ENCODE results near the gene GSTO2. TPM values are rescaled to one million over a fixed set of nuclear protein-coding genes. Genes with fewer than 3 reads are reported as not detected.

GSTO2 gene
- total RNA-seq, 2 donors from 2014 or later = 18.1 to 37.3 TPM

- TF ChIP-seq CTCF (IDR thresholded peaks at IDR 0.05) = no peak
- peak; percentile 25 for TF ChIP-seq POLR2A (IDR thresholded peaks at IDR 0.05)
- TF ChIP-seq POLR2AphosphoS5 (IDR thresholded peaks at IDR 0.05) = peak; percentile 63
- intact Hi-C loops (cut with DNase I) = no loop called here
- H3K36me3 ChIP-seq = no peaks in the 10 kb centered on the region
- peaks cover 48% of the 10 kb centered on the region for H3K4me1 ChIP-seq (replicated peaks)
- H3K4me3 ChIP-seq = peak overlapping the region in 1 of 2 donors; percentile 5
- H3K27me3 ChIP-seq (replicated peaks; ENCODE audit: insufficient read depth) = no peaks in the 10 kb centered on the region
- no peaks in the 10 kb centered on the region for H3K9me3 ChIP-seq
- H3K27ac ChIP-seq = peak overlapping the region; percentile 83 to 96
- WGBS = 10% methylated on average over 15 of the region's 15 CpGs
- peak; percentile 79 for DNase-seq (ENCODE audit: low spot score)
Observed at GRCh38 chr10:104328896-104329710, 60.1 kb downstream of the GSTO2 start.

GRCh38 chr10:104329735-104330134 lies 60.8 kb downstream of the GSTO2 start:
- intact Hi-C loops (cut with DNase I) = no loop called here
- Histone ChIP-seq H3K36me3 (no peaks in the 10 kb centered on the region), H3K27me3 (replicated peaks; ENCODE audit: insufficient read depth) (no peaks in the 10 kb centered on the region), H3K27ac (peak overlapping the region; percentile 83 to 96), H3K9me3 (no peaks in the 10 kb centered on the region), H3K4me1 (replicated peaks) (peaks cover 48% of the 10 kb centered on the region), H3K4me3 (no peak overlapping the region)
- 23% methylated on average over 3 of the region's 3 CpGs for WGBS
- TF ChIP-seq POLR2AphosphoS5 (IDR thresholded peaks at IDR 0.05) (no peak), POLR2A (IDR thresholded peaks at IDR 0.05) (no peak), CTCF (IDR thresholded peaks at IDR 0.05) (no peak)
- DNase-seq (ENCODE audit: low spot score) = no peak

- DNase-seq (ENCODE audit: low spot score) = no peak
- H3K4me1 ChIP-seq (replicated peaks) = peaks cover 48% of the 10 kb centered on the region
- H3K36me3 ChIP-seq = no peaks in the 10 kb centered on the region
- H3K27ac ChIP-seq = peak overlapping the region; percentile 83 to 96
- no peaks in the 10 kb centered on the region for H3K27me3 ChIP-seq (replicated peaks; ENCODE audit: insufficient read depth)
- no peaks in the 10 kb centered on the region for H3K9me3 ChIP-seq
- intact Hi-C loops (cut with DNase I) = no loop called here
- TF ChIP-seq POLR2A (IDR thresholded peaks at IDR 0.05) (no peak), POLR2AphosphoS5 (IDR thresholded peaks at IDR 0.05) (peak; percentile 62), CTCF (IDR thresholded peaks at IDR 0.05) (no peak)
- 11% methylated on average over 8 of the region's 8 CpGs for WGBS
- no peak overlapping the region for H3K4me3 ChIP-seq
Observed at GRCh38 chr10:104330168-104331110, 61.5 kb downstream of the GSTO2 start.

GRCh38 chr10:104331208-104331838 lies 62.3 kb downstream of the GSTO2 start:
- Histone ChIP-seq H3K4me1 (replicated peaks) (peaks cover 48% of the 10 kb centered on the region), H3K27ac (peak overlapping the region; percentile 83 to 96), H3K9me3 (no peaks in the 10 kb centered on the region), H3K4me3 (no peak overlapping the region), H3K36me3 (no peaks in the 10 kb centered on the region), H3K27me3 (replicated peaks; ENCODE audit: insufficient read depth) (no peaks in the 10 kb centered on the region)
- no peak for TF ChIP-seq CTCF (IDR thresholded peaks at IDR 0.05)
- no peak for TF ChIP-seq POLR2A (IDR thresholded peaks at IDR 0.05)
- peak; percentile 74 for TF ChIP-seq POLR2AphosphoS5 (IDR thresholded peaks at IDR 0.05)
- intact Hi-C loops (cut with DNase I) = no loop called here
- DNase-seq (ENCODE audit: low spot score) = no peak
- 6% methylated on average over 9 of the region's 9 CpGs for WGBS

All from prostate gland (tissue), 2 donors.